ENCODE measurements around the gene G0S2. TPM values are rescaled to one million over a fixed set of nuclear protein-coding genes. Genes with fewer than 3 reads are reported as not detected.

Gene G0S2
- total and polyA plus RNA-seq, 9 of the 15 experiments (the other 6 are each of a cell fraction or from before 2014, with no cell fraction given), result 0.18 to 65.6 (median 11.4) TPM

DNA sequence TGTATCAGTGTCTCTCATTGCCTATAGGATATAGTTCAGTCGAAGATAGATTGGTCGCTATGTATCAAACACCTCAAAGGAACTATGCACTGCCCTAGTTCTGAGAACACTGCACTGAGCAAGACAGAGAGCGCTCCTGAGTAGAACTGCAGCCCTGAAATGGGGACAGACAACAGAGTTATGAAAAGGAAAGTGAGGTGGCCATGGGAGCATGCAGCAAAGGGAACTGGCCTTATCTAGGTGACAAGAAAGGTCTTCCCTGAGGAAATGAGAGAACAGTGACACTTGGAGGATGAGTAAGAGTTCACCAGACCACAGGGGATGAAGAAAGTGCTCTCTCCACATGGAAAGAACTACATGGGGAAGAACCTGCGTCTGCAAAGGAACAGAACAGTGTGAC, 7.5 kb upstream of the G0S2 start (continued):
- TF ChIP-seq, protein P1, sequence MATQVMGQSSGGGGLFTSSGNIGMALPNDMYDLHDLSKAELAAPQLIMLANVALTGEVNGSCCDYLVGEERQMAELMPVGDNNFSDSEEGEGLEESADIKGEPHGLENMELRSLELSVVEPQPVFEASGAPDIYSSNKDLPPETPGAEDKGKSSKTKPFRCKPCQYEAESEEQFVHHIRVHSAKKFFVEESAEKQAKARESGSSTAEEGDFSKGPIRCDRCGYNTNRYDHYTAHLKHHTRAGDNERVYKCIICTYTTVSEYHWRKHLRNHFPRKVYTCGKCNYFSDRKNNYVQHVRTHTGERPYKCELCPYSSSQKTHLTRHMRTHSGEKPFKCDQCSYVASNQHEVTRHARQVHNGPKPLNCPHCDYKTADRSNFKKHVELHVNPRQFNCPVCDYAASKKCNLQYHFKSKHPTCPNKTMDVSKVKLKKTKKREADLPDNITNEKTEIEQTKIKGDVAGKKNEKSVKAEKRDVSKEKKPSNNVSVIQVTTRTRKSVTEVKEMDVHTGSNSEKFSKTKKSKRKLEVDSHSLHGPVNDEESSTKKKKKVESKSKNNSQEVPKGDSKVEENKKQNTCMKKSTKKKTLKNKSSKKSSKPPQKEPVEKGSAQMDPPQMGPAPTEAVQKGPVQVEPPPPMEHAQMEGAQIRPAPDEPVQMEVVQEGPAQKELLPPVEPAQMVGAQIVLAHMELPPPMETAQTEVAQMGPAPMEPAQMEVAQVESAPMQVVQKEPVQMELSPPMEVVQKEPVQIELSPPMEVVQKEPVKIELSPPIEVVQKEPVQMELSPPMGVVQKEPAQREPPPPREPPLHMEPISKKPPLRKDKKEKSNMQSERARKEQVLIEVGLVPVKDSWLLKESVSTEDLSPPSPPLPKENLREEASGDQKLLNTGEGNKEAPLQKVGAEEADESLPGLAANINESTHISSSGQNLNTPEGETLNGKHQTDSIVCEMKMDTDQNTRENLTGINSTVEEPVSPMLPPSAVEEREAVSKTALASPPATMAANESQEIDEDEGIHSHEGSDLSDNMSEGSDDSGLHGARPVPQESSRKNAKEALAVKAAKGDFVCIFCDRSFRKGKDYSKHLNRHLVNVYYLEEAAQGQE (IDR thresholded peaks at IDR 0.05; ENCODE audit: borderline replicate concordance), result peak; percentile 53; the same call in 1 of the 2 replicates
- TF ChIP-seq, protein P1 (CRISPR knock-in tag; IDR thresholded peaks at IDR 0.05; ENCODE audit: low read depth), result no peak
- TF ChIP-seq ZNF347 (CRISPR knock-in tag; IDR thresholded peaks at IDR 0.05; ENCODE audit: low read depth) (no peak), JUND (IDR thresholded peaks at IDR 0.05; ENCODE audit: borderline replicate concordance, low read depth, low read length) (peak; percentile 41; the same call in 1 of the 2 replicates), JUND (tag; IDR thresholded peaks at IDR 0.05; ENCODE audit: borderline replicate concordance, low read depth, low read length) (0 out of 3 replicates have a peak, but pooled peaks have one; percentile 65), HDGF (IDR thresholded peaks at IDR 0.05) (no peak), KLF1 (tag; IDR thresholded peaks at IDR 0.05) (0 out of 2 replicates have a peak, but pooled peaks have one; percentile 15), ZNF408 (CRISPR knock-in tag; IDR thresholded peaks at IDR 0.05; ENCODE audit: low read depth) (no peak)
- TF ChIP-seq, protein P2, sequence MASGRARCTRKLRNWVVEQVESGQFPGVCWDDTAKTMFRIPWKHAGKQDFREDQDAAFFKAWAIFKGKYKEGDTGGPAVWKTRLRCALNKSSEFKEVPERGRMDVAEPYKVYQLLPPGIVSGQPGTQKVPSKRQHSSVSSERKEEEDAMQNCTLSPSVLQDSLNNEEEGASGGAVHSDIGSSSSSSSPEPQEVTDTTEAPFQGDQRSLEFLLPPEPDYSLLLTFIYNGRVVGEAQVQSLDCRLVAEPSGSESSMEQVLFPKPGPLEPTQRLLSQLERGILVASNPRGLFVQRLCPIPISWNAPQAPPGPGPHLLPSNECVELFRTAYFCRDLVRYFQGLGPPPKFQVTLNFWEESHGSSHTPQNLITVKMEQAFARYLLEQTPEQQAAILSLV (tag; IDR thresholded peaks at IDR 0.05), result no peak
- TF ChIP-seq, protein P3, sequence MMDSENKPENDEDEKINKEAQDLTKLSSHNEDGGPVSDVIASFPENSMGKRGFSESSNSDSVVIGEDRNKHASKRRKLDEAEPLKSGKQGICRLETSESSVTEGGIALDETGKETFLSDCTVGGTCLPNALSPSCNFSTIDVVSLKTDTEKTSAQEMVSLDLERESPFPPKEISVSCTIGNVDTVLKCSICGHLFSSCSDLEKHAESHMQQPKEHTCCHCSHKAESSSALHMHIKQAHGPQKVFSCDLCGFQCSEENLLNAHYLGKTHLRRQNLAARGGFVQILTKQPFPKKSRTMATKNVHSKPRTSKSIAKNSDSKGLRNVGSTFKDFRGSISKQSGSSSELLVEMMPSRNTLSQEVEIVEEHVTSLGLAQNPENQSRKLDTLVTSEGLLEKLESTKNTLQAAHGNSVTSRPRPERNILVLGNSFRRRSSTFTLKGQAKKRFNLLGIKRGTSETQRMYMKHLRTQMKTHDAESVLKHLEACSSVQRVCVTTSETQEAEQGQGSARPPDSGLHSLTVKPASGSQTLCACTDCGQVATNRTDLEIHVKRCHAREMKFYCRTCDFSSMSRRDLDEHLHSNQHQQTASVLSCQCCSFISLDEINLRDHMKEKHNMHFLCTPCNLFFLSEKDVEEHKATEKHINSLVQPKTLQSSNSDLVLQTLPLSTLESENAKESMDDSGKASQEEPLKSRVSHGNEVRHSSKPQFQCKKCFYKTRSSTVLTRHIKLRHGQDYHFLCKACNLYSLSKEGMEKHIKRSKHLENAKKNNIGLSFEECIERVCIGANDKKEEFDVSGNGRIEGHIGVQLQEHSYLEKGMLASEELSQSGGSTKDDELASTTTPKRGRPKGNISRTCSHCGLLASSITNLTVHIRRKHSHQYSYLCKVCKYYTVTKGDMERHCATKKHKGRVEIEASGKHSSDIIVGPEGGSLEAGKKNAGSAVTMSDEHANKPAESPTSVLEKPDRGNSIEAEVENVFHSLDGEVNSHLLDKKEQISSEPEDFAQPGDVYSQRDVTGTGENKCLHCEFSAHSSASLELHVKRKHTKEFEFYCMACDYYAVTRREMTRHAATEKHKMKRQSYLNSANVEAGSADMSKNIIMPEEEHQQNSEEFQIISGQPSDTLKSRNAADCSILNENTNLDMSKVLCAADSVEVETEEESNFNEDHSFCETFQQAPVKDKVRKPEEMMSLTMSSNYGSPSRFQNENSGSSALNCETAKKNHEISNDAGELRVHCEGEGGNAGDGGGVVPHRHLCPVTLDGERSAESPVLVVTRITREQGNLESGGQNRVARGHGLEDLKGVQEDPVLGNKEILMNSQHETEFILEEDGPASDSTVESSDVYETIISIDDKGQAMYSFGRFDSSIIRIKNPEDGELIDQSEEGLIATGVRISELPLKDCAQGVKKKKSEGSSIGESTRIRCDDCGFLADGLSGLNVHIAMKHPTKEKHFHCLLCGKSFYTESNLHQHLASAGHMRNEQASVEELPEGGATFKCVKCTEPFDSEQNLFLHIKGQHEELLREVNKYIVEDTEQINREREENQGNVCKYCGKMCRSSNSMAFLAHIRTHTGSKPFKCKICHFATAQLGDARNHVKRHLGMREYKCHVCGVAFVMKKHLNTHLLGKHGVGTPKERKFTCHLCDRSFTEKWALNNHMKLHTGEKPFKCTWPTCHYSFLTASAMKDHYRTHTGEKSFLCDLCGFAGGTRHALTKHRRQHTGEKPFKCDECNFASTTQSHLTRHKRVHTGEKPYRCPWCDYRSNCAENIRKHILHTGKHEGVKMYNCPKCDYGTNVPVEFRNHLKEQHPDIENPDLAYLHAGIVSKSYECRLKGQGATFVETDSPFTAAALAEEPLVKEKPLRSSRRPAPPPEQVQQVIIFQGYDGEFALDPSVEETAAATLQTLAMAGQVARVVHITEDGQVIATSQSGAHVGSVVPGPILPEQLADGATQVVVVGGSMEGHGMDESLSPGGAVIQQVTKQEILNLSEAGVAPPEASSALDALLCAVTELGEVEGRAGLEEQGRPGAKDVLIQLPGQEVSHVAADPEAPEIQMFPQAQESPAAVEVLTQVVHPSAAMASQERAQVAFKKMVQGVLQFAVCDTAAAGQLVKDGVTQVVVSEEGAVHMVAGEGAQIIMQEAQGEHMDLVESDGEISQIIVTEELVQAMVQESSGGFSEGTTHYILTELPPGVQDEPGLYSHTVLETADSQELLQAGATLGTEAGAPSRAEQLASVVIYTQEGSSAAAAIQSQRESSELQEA (IDR thresholded peaks at IDR 0.05; ENCODE audit: low read depth), result no peak

Data from K562 (cell line).